Islet of Langerhans (tissue), 1 donor: Measurements from ENCODE around the gene PRKCQ.

Source experiments
- FAIRE-seq: peaks from one replicate; lab custom pipeline; 2011; peaks lifted over from hg19 to GRCh38; lab: Jason Lieb, UNC

Gene PRKCQ

GRCh38 chr10:6565588-6565987 is 14.5 kb downstream of the PRKCQ start:
- FAIRE-seq, result no peak

GRCh38 chr10:6564367-6564766 is 15.7 kb downstream of the PRKCQ start:
- no peak for FAIRE-seq

- no peak for FAIRE-seq
Measured at GRCh38 chr10:6563731-6564130, 16.3 kb downstream of the PRKCQ start.

GRCh38 chr10:6563075-6563474 is 17.0 kb downstream of the PRKCQ start:
- FAIRE-seq, result no peak

- no peak for FAIRE-seq
Measured at GRCh38 chr10:6562221-6562620, 17.9 kb downstream of the PRKCQ start.

- FAIRE-seq, result no peak
Measured at GRCh38 chr10:6561552-6561951, 18.5 kb downstream of the PRKCQ start.

GRCh38 chr10:6558759-6559461 is 21.2 kb downstream of the PRKCQ start:
- no peak for FAIRE-seq

GRCh38 chr10:6558272-6558671 is 21.8 kb downstream of the PRKCQ start:
- FAIRE-seq, result no peak

- FAIRE-seq, result no peak
Measured at GRCh38 chr10:6553937-6554336, 26.1 kb downstream of the PRKCQ start.

- no peak for FAIRE-seq
Measured at GRCh38 chr10:6543431-6544005, 36.6 kb downstream of the PRKCQ start.

- no peak for FAIRE-seq
Measured at GRCh38 chr10:6542999-6543430, 37.1 kb downstream of the PRKCQ start.

- FAIRE-seq, result no peak
Measured at GRCh38 chr10:6539833-6540232, 40.2 kb downstream of the PRKCQ start.

- FAIRE-seq, result no peak
Measured at GRCh38 chr10:6537770-6538169, 42.3 kb downstream of the PRKCQ start.

- no peak for FAIRE-seq
Measured at GRCh38 chr10:6536102-6536501, 44.0 kb downstream of the PRKCQ start.

GRCh38 chr10:6535156-6535764 is 44.8 kb downstream of the PRKCQ start:
- no peak for FAIRE-seq

GRCh38 chr10:6532321-6532720 is 47.8 kb downstream of the PRKCQ start:
- FAIRE-seq, result no peak

GRCh38 chr10:6530966-6531365 is 49.1 kb downstream of the PRKCQ start:
- no peak for FAIRE-seq

GRCh38 chr10:6530211-6530840 is 49.8 kb downstream of the PRKCQ start:
- no peak for FAIRE-seq

- FAIRE-seq, result no peak
Measured at GRCh38 chr10:6528198-6528950, 51.7 kb downstream of the PRKCQ start.

- FAIRE-seq, result no peak
Measured at GRCh38 chr10:6525599-6526165, 54.4 kb downstream of the PRKCQ start.

GRCh38 chr10:6522230-6522629 is 57.8 kb downstream of the PRKCQ start:
- no peak for FAIRE-seq

GRCh38 chr10:6520138-6520537 is 59.9 kb downstream of the PRKCQ start:
- no peak for FAIRE-seq
